Skeletal muscle tissue (tissue), 4 donors: Measurements from ENCODE around the gene U2SURP. TPM values are rescaled to one million over a fixed set of nuclear protein-coding genes. Genes with fewer than 3 reads are reported as not detected.
"Not testable (repeated sequence)": the region's sequence is repeated elsewhere in the genome, so short reads cannot be mapped to it uniquely, and the experiment has no call there.

ENCODE experiments used
- H3K27ac ChIP-seq: one replicate; pipeline ENCODE4 v1.7.0; 2013; ENCODE audit warnings: mild to moderate bottlenecking, low read depth, low read length, inconsistent platforms
- H3K27me3 ChIP-seq, 3 donors: one replicate each; pipeline ENCODE4 v1.7.0; 2013; ENCODE audit warnings: low read length in 3 of 3; ENCODE audit not compliant: control insufficient read depth in 3 of 3, insufficient read depth in 3 of 3
- H3K36me3 ChIP-seq, 3 donors: one replicate each; pipeline ENCODE4 v1.7.0; 2013; ENCODE audit warnings: low read length in 3 of 3; ENCODE audit not compliant: control insufficient read depth in 3 of 3, insufficient read depth in 3 of 3
- H3K4me1 ChIP-seq, 3 donors: one replicate each; pipeline ENCODE4 v1.7.0; 2013; ENCODE audit warnings: low read length in 3 of 3, mild to moderate bottlenecking in 3 of 3; ENCODE audit not compliant: control insufficient read depth in 3 of 3, insufficient read depth in 3 of 3
- H3K4me3 ChIP-seq, 3 donors: one replicate each; pipeline ENCODE4 v1.7.0; 2013; ENCODE audit warnings: low read length in 3 of 3
- H3K9ac ChIP-seq, 3 donors: one replicate each; pipeline ENCODE4 v1.7.0; 2013; ENCODE audit warnings: low read length in 3 of 3, mild to moderate bottlenecking in 3 of 3, moderate library complexity in 2 of 3, low read depth in 1 of 3
- H3K9me3 ChIP-seq, 3 donors: one replicate each; pipeline ENCODE4 v1.7.0; 2013; ENCODE audit warnings: low read length in 3 of 3; ENCODE audit not compliant: control insufficient read depth in 3 of 3
- total RNA-seq: library from RNA; depleted of rRNA; stranded (reverse); fragments of >200 nt; gene quantifications from one replicate; pipeline ENCODE4 v1.2.3, GENCODE V29; 2014
- donor health status: Osteomylitis.

The U2SURP gene
- total RNA-seq, 1 donor from 2014 or later, result 47.5 TPM

DNA sequence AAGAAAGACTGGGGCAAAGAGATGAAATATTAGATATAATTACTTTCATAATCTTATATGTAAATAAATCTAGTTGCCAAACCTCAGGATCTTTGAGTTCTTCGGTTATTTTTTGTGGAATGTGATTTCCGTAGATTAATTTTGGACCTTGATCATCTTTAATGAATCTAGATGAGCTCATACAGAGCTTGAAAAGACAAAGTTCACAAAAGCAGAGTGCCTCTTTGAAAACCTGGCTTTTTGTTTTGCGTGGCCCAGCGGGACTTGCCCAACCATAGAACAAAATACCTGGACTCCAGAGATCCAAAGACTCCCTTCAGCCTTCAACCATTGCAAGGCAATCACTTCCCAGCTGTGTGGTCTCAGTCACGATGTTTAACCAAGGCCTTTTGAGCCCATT, 63.4 kb downstream of the U2SURP start:
- no peaks in the 10 kb centered on the region for H3K9me3 ChIP-seq
- no peaks in the 10 kb centered on the region for H3K27me3 ChIP-seq
- H3K27ac ChIP-seq, result no peak overlapping the region
- H3K36me3 ChIP-seq, result no peaks in the 10 kb centered on the region
- no peaks in the 10 kb centered on the region for H3K4me1 ChIP-seq
- no peak overlapping the region for H3K9ac ChIP-seq
- H3K4me3 ChIP-seq, result no peak overlapping the region

DNA sequence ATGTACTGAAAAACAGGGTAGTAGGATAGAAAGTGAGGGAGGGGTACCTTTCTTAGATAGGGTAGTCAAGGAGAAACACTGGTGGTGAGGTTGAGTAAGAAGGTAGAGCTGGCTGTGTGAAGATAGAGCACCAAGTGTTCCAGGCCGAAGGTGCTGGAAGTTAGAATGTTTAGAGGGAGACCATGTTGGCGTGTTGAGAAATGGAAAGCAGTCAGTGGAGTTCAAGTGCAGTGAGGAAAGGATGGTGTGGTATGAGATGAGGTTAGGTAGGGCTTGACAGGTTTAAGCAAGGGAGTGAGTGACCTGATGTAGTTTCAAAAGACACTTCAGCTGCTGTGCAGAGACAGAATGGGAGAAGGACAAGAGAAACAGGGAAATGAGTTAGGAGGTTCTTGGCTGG, 64.0 kb downstream of the U2SURP start:
- Histone ChIP-seq H3K27me3 (no peaks in the 10 kb centered on the region), H3K9ac (no peak overlapping the region), H3K4me3 (no peak overlapping the region), H3K4me1 (no peaks in the 10 kb centered on the region), H3K9me3 (no peaks in the 10 kb centered on the region), H3K36me3 (no peaks in the 10 kb centered on the region), H3K27ac (no peak overlapping the region)

DNA sequence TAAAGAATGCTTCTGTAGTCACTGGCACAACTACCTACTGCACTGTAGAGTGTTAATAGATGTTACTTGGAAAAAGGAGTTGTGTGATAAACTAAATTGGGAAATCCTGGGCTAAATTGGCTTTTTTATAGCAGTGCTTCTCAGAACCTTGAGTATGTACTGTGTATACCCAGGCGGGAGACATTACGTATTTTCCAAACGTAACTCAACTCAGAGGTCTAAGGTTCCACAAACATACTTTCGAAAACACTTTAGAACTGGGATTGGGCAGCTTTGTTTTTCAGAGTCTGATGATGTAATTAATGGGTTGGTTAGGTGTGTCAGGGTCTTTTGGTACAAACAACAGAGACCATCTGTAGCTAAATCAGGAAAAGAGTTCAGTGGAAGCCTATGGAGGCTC, 64.7 kb downstream of the U2SURP start:
- Histone ChIP-seq H3K27ac (no peak overlapping the region), H3K27me3 (no peaks in the 10 kb centered on the region), H3K36me3 (no peaks in the 10 kb centered on the region), H3K9ac (no peak overlapping the region), H3K4me1 (no peaks in the 10 kb centered on the region), H3K4me3 (no peak overlapping the region), H3K9me3 (no peaks in the 10 kb centered on the region)

GRCh38 chr3:143067201-143067600, 65.8 kb downstream of the U2SURP start:
- Histone ChIP-seq H3K4me1 (no peaks in the 10 kb centered on the region), H3K4me3 (no peak overlapping the region), H3K36me3 (no peaks in the 10 kb centered on the region), H3K9ac (no peak overlapping the region), H3K27ac (no peak overlapping the region), H3K9me3 (no peaks in the 10 kb centered on the region), H3K27me3 (no peaks in the 10 kb centered on the region)

- no peak overlapping the region for H3K4me3 ChIP-seq
- no peaks in the 10 kb centered on the region for H3K9me3 ChIP-seq
- no peak overlapping the region for H3K27ac ChIP-seq
- H3K36me3 ChIP-seq, result no peaks in the 10 kb centered on the region
- H3K4me1 ChIP-seq, result no peaks in the 10 kb centered on the region
- H3K27me3 ChIP-seq, result no peaks in the 10 kb centered on the region
- no peak overlapping the region for H3K9ac ChIP-seq
These were observed 66.7 kb downstream of the U2SURP start for GRCh38 chr3:143068059-143068458.

GRCh38 chr3:143070977-143071551, 69.7 kb downstream of the U2SURP start:
- Histone ChIP-seq H3K9me3 (no peaks in the 10 kb centered on the region), H3K9ac (no peak overlapping the region)

GRCh38 chr3:143071776-143072175, 70.4 kb downstream of the U2SURP start:
- Histone ChIP-seq H3K4me3 (no peak overlapping the region), H3K36me3 (no peaks in the 10 kb centered on the region), H3K4me1 (no peaks in the 10 kb centered on the region), H3K9ac (no peak overlapping the region), H3K27me3 (no peaks in the 10 kb centered on the region), H3K9me3 (no peaks in the 10 kb centered on the region), H3K27ac (no peak overlapping the region)

More at GRCh38 chr3:143070977-143071551, 69.7 kb downstream of the U2SURP start:
- no peaks in the 10 kb centered on the region for H3K27me3 ChIP-seq
- H3K27ac ChIP-seq, result no peak overlapping the region
- H3K36me3 ChIP-seq, result no peaks in the 10 kb centered on the region
- H3K4me3 ChIP-seq, result no peak overlapping the region
- H3K4me1 ChIP-seq, result no peaks in the 10 kb centered on the region

DNA sequence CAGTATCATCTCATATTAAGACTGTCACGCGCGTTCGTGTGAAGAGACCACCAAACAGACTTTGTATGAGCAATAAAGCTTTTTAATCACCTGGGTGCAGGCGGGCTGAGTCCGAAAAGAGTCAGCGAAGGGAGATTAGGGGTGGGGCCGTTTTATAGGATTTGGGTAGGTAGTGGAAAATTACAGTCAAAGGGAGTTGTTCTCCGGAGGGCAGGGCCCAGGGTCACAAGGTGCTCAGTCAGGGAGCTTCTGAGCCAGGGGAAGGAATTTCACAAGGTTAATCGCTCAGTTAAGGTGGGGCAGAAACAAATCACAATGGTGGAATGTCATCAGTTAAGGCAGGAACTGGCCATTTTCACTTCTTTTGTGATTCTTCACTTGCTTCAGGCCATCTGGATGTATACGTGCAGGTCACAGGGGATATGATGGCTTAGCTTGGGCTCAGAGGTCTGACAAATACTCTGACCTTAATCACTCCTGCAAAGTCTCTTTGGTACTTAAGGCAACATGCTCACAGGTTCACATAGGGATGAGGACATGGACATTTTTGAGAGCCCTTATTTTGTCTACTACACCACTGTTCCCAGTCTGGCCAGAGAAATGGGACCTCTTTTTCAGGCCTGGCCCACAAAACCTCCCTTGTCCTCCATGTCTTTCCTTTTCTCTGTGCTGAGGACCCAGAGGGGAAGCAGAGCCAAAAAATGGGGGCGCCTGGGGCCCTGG, 71.1 kb downstream of the U2SURP start:
- not testable (repeated sequence) for H3K9ac ChIP-seq, H3K36me3 ChIP-seq, H3K9me3 ChIP-seq, H3K27me3 ChIP-seq, H3K27ac ChIP-seq, H3K4me1 ChIP-seq, H3K4me3 ChIP-seq

- H3K27ac ChIP-seq, H3K4me3 ChIP-seq, H3K27me3 ChIP-seq, H3K4me1 ChIP-seq, H3K9me3 ChIP-seq, H3K36me3 ChIP-seq, H3K9ac ChIP-seq: not testable (repeated sequence)
These were observed 72.2 kb downstream of the U2SURP start for GRCh38 chr3:143073541-143073940.

DNA sequence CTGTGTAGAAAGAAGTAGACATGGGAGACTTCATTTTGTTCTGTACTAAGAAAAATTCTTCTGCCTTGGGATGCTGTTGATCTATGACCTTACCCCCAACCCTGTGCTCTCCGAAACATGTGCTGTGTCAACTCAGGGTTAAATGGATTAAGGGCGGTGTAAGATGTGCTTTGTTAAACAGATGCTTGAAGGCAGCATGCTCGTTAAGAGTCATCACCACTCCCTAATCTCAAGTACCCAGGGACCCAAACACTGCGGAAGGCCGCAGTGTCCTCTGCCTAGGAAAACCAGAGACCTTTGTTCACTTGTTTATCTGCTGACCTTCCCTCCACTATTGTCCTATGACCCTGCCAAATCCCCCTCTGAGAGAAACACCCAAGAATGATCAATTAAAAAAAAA, 72.6 kb downstream of the U2SURP start:
- not testable (repeated sequence) for H3K9me3 ChIP-seq, H3K4me3 ChIP-seq, H3K4me1 ChIP-seq, H3K27ac ChIP-seq, H3K27me3 ChIP-seq, H3K9ac ChIP-seq, H3K36me3 ChIP-seq
